BE2C (cell line): ENCODE measurements around the gene NKX6-2. TPM values are rescaled to one million over a fixed set of nuclear protein-coding genes. Genes with fewer than 3 reads are reported as not detected.

Experiments
- DNase-seq: peaks from one replicate; pipeline ENCODE4 v3.0.0-alpha.2; 2020
- H3K27me3 ChIP-seq: fragments of 250-450 bp; sonication (Bioruptor Pico); 2 replicates; pipeline ENCODE4 v1.5.1; 2020; ENCODE audit warnings: mild to moderate bottlenecking
- H3K36me3 ChIP-seq: fragments of 250-450 bp; sonication (Bioruptor Pico); 2 replicates; pipeline ENCODE4 v1.5.1; 2020; ENCODE audit warnings: mild to moderate bottlenecking
- H3K4me1 ChIP-seq: fragments of 250-450 bp; sonication (Bioruptor Pico); 2 replicates; pipeline ENCODE4 v1.5.1; 2020
- H3K4me3 ChIP-seq: 2 replicates; pipeline ENCODE4 v1.5.1; 2011; ENCODE audit warnings: low read depth, low read length
- H3K9me3 ChIP-seq: fragments of 250-450 bp; sonication (Bioruptor Pico); 2 replicates; pipeline ENCODE4 v1.5.1; 2020
- polyA plus RNA-seq: library from polyadenylated mRNA; unstranded; fragments of >200 nt; gene quantifications from one replicate; pipeline ENCODE4 v1.2.1, GENCODE V29; 2012; ENCODE audit warnings: low read depth, missing spikeins; ENCODE audit not compliant: insufficient read length, insufficient read depth
- TF ChIP-seq, protein P1 (sequence below): IDR thresholded peaks from 2 replicates; pipeline ENCODE4 v1.5.1; 2012; ENCODE audit warnings: mild to moderate bottlenecking, low read depth, low read length

Gene NKX6-2
- polyA plus RNA-seq = not detected

DNA sequence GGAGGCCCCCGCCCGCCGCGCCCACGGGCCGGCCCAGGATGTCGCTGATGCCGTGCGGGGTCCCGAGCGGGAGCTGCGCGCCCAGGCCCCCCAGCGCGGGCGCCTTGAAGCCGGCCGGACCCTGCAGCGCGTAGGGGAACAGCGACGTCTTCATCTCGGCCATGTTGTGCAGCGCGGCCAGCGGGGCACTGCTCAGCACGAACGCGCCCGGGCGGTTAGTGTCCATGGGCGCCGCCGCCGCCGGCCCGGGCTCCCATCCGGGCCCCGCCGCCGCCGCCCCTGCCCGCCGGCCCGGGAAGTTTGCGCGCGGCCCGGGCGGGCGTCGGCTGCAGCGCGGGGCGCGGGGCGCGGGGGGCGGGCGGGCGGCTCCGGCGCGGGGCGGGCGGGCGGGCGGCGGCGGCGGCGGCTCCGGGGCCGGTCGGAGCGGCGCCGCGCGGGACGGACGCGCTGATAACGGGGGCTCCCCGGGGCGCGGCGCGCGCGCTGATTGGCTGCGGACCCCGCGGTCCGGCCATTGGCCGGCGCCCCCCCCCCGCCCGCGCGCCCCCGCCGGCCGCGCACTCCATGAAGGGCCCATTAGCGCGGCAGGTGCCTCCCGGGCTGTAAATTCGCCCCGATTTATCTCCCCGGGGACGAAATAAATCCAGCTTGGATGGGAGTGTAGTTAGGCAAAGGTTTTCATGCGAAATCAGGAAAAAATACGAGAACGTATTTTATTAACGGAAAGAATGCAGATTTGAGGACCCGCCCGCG, at the start of gene NKX6-2:
TSS of gene NKX6-2 (minus strand) at position 425 of the 753 bp plus-strand sequence. CDS start at position 226, 199 bp downstream.
- no peak within 1 kb of the TSS for H3K4me3 ChIP-seq
- peaks cover 7% of the 10 kb centered on the region for H3K9me3 ChIP-seq
- DNase-seq = no peak
- TF ChIP-seq, protein P1, sequence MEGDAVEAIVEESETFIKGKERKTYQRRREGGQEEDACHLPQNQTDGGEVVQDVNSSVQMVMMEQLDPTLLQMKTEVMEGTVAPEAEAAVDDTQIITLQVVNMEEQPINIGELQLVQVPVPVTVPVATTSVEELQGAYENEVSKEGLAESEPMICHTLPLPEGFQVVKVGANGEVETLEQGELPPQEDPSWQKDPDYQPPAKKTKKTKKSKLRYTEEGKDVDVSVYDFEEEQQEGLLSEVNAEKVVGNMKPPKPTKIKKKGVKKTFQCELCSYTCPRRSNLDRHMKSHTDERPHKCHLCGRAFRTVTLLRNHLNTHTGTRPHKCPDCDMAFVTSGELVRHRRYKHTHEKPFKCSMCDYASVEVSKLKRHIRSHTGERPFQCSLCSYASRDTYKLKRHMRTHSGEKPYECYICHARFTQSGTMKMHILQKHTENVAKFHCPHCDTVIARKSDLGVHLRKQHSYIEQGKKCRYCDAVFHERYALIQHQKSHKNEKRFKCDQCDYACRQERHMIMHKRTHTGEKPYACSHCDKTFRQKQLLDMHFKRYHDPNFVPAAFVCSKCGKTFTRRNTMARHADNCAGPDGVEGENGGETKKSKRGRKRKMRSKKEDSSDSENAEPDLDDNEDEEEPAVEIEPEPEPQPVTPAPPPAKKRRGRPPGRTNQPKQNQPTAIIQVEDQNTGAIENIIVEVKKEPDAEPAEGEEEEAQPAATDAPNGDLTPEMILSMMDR = no peak
- no peaks in the 10 kb centered on the region for H3K4me1 ChIP-seq
- H3K36me3 ChIP-seq = no peaks in the 10 kb centered on the region
- H3K27me3 ChIP-seq = peaks cover 58% of the 10 kb centered on the region

DNA sequence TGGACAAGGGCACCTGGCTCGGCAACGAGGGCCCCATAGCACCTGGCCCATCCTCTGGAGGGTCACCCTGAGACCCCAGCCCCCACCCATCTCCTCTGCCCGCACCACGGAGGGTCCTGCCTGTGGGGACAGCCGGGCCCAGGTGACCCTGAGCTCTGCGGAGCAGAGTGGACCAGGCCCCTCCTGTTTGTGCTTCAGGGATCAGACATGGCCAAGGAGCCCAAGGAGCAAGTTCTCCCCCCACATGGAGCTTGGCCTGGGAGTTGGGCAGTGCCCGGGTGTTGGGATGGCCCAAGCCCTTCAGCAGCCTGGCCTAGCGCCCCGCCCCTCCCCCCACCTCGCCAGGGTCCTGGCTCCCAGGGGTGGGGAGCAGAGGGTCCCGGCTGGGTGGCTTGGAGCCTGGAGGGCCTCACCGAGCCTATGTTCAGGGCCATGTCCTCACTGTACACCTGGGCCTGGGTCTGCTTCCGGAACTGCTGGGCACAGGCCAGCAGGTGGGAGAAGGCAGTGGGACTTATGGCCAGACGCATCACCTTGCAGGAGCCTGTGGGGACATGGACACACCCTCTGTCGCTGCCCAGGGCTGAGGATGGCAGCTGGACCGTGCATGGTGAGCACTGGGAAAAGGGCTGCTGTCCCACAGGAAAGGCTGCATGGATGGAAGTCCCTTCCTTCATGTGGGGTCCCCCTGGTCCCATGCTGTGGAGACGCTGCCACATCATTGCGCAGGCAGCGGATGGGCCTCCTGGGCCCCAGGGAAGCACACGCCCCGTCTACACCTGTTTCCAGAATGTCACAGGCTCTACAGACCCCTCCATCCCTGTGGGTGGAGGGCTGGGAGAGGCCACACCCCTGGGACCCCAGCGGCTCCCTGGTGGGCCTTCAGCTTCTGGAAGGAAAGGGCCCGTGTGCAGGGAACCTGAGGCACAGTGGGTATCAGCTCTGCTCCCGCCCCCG, 49.2 kb upstream of the NKX6-2 start:
- Histone ChIP-seq H3K4me1 (no peaks in the 10 kb centered on the region), H3K36me3 (no peaks in the 10 kb centered on the region), H3K4me3 (no peak overlapping the region), H3K9me3 (no peaks in the 10 kb centered on the region), H3K27me3 (peaks cover 55% of the 10 kb centered on the region)
- no peak for DNase-seq
- TF ChIP-seq, protein P1 = no peak

DNA sequence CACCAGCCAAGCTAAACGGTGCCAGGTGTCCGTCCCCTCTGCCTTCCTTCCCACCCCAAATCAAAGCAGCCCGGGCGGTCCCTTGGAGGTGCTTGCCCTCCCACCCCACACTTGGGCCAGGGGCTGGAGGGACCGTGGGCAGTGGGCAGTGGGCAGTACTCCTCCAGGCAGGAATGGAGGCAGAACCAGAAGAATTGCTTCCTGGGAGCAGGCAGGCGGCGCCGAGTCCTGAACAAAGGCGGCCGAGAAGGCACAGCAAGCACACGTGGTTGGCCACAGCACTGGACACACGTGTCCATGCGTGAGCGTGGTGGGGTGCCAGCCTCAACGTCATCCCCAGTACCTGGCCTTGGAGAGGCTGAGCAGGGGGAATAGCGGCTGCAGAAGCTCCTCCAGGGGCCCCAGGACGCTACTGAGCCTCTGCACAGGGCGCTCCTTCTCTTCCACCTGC, 48.4 kb upstream of the NKX6-2 start:
- no peaks in the 10 kb centered on the region for H3K9me3 ChIP-seq
- TF ChIP-seq, protein P1 = no peak
- no peak overlapping the region for H3K4me3 ChIP-seq
- H3K27me3 ChIP-seq = peaks cover 58% of the 10 kb centered on the region
- H3K4me1 ChIP-seq = no peaks in the 10 kb centered on the region
- no peaks in the 10 kb centered on the region for H3K36me3 ChIP-seq
- no peak for DNase-seq

DNA sequence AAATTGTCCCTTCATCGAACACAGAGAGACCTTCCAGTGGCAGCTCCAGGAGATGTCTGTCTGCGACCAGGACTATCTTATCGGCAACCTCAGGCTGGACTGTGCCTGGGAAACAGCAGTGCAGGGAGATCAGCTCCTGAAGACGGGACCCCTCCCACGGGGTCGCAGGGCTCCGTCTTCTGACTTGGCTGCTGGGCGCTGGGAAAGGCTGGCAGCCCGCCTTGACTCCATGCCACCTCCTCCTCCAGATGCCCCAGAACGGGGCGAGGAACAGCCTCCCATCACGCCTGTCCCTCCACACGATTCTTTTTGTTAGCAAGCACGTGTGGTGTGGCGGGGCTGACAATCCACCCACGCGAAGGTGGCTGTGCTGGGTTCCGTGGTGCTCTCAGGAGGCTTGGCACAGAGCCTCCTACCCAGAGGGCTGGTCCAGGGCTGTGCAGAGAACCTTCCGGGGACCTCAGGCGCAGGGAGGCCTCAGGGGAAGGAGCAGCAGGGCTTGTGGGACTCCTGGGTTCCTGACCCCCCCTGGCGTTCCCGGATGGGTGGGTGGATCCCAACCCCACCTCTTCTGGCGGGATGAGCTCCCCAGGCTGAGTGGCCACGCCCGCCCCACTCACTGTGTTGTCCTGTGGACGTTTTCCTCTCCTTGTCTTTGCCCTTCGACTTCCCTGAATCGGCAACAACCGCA, 47.6 kb upstream of the NKX6-2 start:
- Histone ChIP-seq H3K4me1 (no peaks in the 10 kb centered on the region), H3K9me3 (no peaks in the 10 kb centered on the region), H3K27me3 (peaks cover 61% of the 10 kb centered on the region), H3K36me3 (no peaks in the 10 kb centered on the region), H3K4me3 (no peak overlapping the region)
- no peak for DNase-seq
- TF ChIP-seq, protein P1 = no peak

DNA sequence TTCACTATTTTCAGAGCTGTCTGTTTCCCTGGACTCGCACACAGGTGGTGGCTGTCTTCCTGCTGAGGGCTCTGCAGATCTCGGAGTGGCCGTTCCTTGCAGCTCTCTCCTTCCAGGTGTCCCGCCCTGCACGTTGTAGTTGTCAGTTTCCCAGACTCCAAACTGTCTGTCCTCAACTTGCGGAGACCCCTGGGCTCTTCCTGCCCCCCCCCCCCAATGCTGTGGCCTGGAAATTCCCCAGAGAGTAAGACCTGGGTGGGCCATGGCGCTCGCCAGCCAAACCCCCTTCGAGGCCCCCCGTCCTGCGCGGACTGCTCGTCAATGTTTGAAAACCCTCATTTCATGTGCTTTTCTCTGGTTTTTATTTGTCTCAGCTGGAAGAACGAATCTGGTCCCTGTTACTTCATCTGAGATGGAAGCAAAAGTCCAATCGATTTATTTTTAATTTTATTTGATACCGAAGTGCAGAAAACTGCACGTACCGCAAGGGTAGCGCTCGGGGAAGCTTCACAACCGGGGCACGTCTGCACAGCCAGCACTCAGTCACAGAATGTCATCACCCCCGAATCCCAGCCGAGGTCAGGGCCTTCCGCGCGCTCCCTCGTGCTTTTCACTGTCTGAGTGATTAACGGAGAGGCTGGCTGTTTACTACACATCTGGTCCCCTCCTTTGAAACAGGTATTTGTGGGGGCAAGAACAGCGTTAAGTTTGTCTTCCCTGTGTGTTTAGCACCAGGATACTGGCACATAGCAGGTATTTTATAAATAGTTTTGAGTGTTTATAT, 46.4 kb upstream of the NKX6-2 start:
- no peak for DNase-seq
- H3K27me3 ChIP-seq = peaks cover 61% of the 10 kb centered on the region
- TF ChIP-seq, protein P1 = no peak
- no peaks in the 10 kb centered on the region for H3K36me3 ChIP-seq
- no peaks in the 10 kb centered on the region for H3K4me1 ChIP-seq
- no peak overlapping the region for H3K4me3 ChIP-seq
- H3K9me3 ChIP-seq = no peaks in the 10 kb centered on the region
